ENCODE measurements around the gene AUNIP. TPM values are rescaled to one million over a fixed set of nuclear protein-coding genes. Genes with fewer than 3 reads are reported as not detected.

AUNIP gene
- total RNA-seq, 1 experiment from 2014 or later, result 16.8 TPM

DNA sequence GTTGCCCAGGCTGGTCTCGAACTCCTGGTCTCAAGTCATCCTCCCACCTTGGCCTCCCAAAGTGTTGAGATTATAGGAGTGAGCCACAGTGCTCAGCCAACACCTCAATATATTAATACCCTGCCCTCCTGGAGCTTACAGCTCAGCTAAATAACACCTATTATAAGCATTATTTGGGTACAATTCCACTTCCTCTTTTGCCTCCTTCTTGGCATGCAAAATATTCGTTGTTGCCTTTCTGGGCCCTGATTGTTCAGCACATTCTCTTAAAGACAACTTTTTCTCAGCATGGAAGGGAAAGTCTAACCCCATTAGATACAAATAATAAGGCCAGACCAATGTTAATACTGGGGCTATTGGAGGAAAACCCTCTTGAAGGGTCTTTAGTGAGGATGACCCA, 13.5 kb upstream of the AUNIP start:
- no TSS peak for BruUV-seq (replicated peaks)
- ChIA-PET CTCF (no interaction called here), POLR2A (no interaction called here)
- H3K9me3 ChIP-seq, result no peaks in the 10 kb centered on the region
- Mint-ChIP-seq H3K4me3 (ENCODE audit: unreplicated experiment) (no peak overlapping the region), H3K9me3 (ENCODE audit: unreplicated experiment) (no peaks in the 10 kb centered on the region), H3K36me3 (ENCODE audit: insufficient read depth, unreplicated experiment) (peaks cover 8% of the 10 kb centered on the region), H3K4me1 (ENCODE audit: low read depth, unreplicated experiment) (peaks cover 8% of the 10 kb centered on the region), H3K27me3 (ENCODE audit: insufficient read depth, unreplicated experiment) (no peaks in the 10 kb centered on the region), H3K27ac (ENCODE audit: unreplicated experiment) (no peak overlapping the region)
- no peak for DNase-seq
- H3K4me1 ChIP-seq, result peaks cover 21% of the 10 kb centered on the region
- TF ChIP-seq, protein P1, sequence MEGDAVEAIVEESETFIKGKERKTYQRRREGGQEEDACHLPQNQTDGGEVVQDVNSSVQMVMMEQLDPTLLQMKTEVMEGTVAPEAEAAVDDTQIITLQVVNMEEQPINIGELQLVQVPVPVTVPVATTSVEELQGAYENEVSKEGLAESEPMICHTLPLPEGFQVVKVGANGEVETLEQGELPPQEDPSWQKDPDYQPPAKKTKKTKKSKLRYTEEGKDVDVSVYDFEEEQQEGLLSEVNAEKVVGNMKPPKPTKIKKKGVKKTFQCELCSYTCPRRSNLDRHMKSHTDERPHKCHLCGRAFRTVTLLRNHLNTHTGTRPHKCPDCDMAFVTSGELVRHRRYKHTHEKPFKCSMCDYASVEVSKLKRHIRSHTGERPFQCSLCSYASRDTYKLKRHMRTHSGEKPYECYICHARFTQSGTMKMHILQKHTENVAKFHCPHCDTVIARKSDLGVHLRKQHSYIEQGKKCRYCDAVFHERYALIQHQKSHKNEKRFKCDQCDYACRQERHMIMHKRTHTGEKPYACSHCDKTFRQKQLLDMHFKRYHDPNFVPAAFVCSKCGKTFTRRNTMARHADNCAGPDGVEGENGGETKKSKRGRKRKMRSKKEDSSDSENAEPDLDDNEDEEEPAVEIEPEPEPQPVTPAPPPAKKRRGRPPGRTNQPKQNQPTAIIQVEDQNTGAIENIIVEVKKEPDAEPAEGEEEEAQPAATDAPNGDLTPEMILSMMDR (IDR thresholded peaks at IDR 0.05; ENCODE audit: insufficient read depth in 1 of 2, low read depth in 1 of 2, low read length in 1 of 2, severe bottlenecking in 1 of 2, unreplicated experiment in 1 of 2), result no peak
- no peaks in the 10 kb centered on the region for H3K27me3 ChIP-seq (replicated peaks; ENCODE audit: control insufficient read depth, insufficient read depth, low read length)
- H3K4me3 ChIP-seq (ENCODE audit: low read depth, low read length), result no peak overlapping the region
- H3K36me3 ChIP-seq (ENCODE audit: control insufficient read depth, insufficient read depth, low read length), result no peaks in the 10 kb centered on the region
- intact Hi-C loops (cut with micrococcal nuclease; ENCODE audit: unreplicated experiment), result no loop called here

DNA sequence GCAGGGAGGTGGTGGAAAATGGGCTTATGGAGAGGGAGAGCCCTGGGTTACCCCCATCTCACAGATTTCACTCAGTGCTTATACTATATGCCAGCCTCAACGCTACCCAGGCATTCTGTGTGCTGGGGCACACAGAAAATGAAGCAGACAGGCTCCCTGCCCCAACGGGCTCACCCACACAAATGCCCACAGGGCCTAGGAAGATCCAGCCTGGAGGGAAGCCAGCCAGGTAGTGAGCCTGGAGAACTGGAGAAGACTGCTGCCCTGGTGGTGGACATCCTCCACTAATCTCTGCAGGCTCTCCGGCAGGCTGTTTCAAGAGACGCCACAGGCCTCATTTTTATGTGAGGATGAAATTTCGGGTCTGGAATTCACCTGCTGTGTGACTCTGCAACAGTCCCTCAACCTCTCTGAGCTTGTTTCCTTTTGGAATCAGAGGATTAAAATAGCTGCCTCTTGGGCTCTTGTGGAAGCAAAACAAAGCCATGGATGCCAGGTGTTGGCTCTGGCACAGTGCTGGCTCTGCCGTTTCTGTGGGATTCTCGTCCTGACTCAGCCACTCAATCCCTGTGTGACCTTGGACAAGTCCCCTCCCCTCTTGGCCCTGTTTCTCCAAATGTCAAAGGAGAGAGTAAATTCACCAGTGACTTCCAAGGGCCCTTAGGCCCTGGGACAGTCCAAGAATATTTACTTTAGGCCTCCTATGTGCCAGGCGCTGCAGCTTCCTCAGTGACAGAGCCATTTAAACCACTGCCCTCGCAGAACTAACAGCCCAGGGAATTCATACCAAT, 12.6 kb upstream of the AUNIP start:
- no peaks in the 10 kb centered on the region for H3K36me3 ChIP-seq (ENCODE audit: control insufficient read depth, insufficient read depth, low read length)
- H3K27me3 ChIP-seq (replicated peaks; ENCODE audit: control insufficient read depth, insufficient read depth, low read length), result no peaks in the 10 kb centered on the region
- TF ChIP-seq, protein P1 (IDR thresholded peaks at IDR 0.05; ENCODE audit: insufficient read depth in 1 of 2, low read depth in 1 of 2, low read length in 1 of 2, severe bottlenecking in 1 of 2, unreplicated experiment in 1 of 2), result no peak
- POLR2A ChIA-PET, result no interaction called here
- no peaks in the 10 kb centered on the region for H3K27me3 Mint-ChIP-seq (ENCODE audit: insufficient read depth, unreplicated experiment)
- CTCF ChIA-PET, result no interaction called here
- intact Hi-C loops (cut with micrococcal nuclease; ENCODE audit: unreplicated experiment), result no loop called here
- H3K9me3 Mint-ChIP-seq (ENCODE audit: unreplicated experiment), result no peaks in the 10 kb centered on the region
- H3K27ac Mint-ChIP-seq (ENCODE audit: unreplicated experiment), result no peak overlapping the region
- no peak overlapping the region for H3K4me3 ChIP-seq (ENCODE audit: low read depth, low read length)
- H3K4me3 Mint-ChIP-seq (ENCODE audit: unreplicated experiment), result no peak overlapping the region
- peaks cover 28% of the 10 kb centered on the region for H3K4me1 ChIP-seq
- peaks cover 15% of the 10 kb centered on the region for H3K36me3 Mint-ChIP-seq (ENCODE audit: insufficient read depth, unreplicated experiment)
- no peak for DNase-seq
- no TSS peak for BruUV-seq (replicated peaks)
- no peaks in the 10 kb centered on the region for H3K9me3 ChIP-seq
- H3K4me1 Mint-ChIP-seq (ENCODE audit: low read depth, unreplicated experiment), result peaks cover 7% of the 10 kb centered on the region

DNA sequence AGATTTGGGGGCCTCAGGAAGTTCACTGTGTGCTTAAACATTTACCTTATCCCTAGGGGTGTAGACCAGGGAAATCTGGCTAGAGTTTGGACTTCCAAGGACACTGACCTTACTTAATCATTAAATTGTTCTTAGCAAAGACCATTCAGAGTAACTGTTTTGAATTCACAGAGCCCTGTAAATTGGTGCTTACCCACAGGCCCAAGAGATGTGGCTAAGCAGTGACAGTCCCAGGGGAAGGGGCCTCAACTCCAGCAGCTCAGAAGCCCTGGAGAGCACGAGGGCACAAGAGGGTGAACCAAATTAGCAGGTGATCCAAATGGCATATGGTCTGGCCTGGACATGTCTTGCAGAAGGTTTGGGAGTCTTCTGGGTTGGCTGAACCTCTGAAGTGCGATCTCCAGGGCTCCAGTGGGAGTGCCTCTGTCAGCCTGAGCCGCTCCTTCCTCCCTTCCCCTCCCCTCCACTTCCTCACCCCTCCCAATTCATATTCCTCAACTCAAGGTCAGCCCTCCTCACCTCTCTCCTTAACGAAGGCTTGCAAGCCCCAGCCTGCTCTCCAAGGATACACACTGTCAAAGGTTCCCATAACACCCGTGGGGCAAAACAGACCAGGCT, 11.9 kb upstream of the AUNIP start:
- Histone ChIP-seq H3K27me3 (replicated peaks; ENCODE audit: control insufficient read depth, insufficient read depth, low read length) (no peaks in the 10 kb centered on the region), H3K9me3 (no peaks in the 10 kb centered on the region), H3K4me3 (ENCODE audit: low read depth, low read length) (no peak overlapping the region), H3K36me3 (ENCODE audit: control insufficient read depth, insufficient read depth, low read length) (no peaks in the 10 kb centered on the region), H3K4me1 (peaks cover 21% of the 10 kb centered on the region)
- TF ChIP-seq, protein P1 (IDR thresholded peaks at IDR 0.05; ENCODE audit: insufficient read depth in 1 of 2, low read depth in 1 of 2, low read length in 1 of 2, severe bottlenecking in 1 of 2, unreplicated experiment in 1 of 2), result no peak
- Mint-ChIP-seq H3K36me3 (ENCODE audit: insufficient read depth, unreplicated experiment) (peaks cover 19% of the 10 kb centered on the region), H3K9me3 (ENCODE audit: unreplicated experiment) (no peaks in the 10 kb centered on the region), H3K4me3 (ENCODE audit: unreplicated experiment) (no peak overlapping the region), H3K27ac (ENCODE audit: unreplicated experiment) (no peak overlapping the region), H3K27me3 (ENCODE audit: insufficient read depth, unreplicated experiment) (no peaks in the 10 kb centered on the region), H3K4me1 (ENCODE audit: low read depth, unreplicated experiment) (peaks cover 4% of the 10 kb centered on the region)
- DNase-seq, result no peak
- ChIA-PET CTCF (no interaction called here), POLR2A (no interaction called here)
- intact Hi-C loops (cut with micrococcal nuclease; ENCODE audit: unreplicated experiment), result no loop called here
- BruUV-seq (replicated peaks), result no TSS peak
